Kidney epithelial cell (primary cell): ENCODE data around the gene ACSS2. TPM values are rescaled to one million over a fixed set of nuclear protein-coding genes. Genes with fewer than 3 reads are reported as not detected.

Experiments used
- DNase-seq: peaks from one replicate; pipeline ENCODE4 v3.0.0-alpha.2; 2010; ENCODE audit warnings: low read depth
- H3K27me3 ChIP-seq: 2 replicates; pipeline ENCODE4 v1.6.0; 2011; ENCODE audit warnings: low read length; ENCODE audit not compliant: control insufficient read depth, insufficient read depth
- H3K36me3 ChIP-seq: 2 replicates; pipeline ENCODE4 v1.5.1; 2011; ENCODE audit warnings: low read length; ENCODE audit not compliant: control insufficient read depth, insufficient read depth
- H3K4me3 ChIP-seq: 2 replicates; pipeline ENCODE4 v1.5.1; 2011; ENCODE audit warnings: low read depth, mild to moderate bottlenecking, control low read depth, low read length
- total RNA-seq: library from RNA; depleted of rRNA; stranded (reverse); fragments of >200 nt; gene quantifications from 2 replicates; pipeline ENCODE4 v1.2.3, GENCODE V29; 2015
- TF ChIP-seq, protein P1 (sequence below): IDR thresholded peaks from 2 replicates; pipeline ENCODE4 v1.5.1; 2011; ENCODE audit warnings: mild to moderate bottlenecking, moderate library complexity, low read length, control low read depth, inconsistent platforms; ENCODE audit not compliant: insufficient read depth, poor library complexity, severe bottlenecking

Gene ACSS2
- total RNA-seq, 1 donor from 2014 or later, result 29.2 TPM

GRCh38 chr20:34843421-34843820 is 33.0 kb upstream of the ACSS2 start:
- H3K4me3 ChIP-seq, result no peak overlapping the region
- TF ChIP-seq, protein P1, sequence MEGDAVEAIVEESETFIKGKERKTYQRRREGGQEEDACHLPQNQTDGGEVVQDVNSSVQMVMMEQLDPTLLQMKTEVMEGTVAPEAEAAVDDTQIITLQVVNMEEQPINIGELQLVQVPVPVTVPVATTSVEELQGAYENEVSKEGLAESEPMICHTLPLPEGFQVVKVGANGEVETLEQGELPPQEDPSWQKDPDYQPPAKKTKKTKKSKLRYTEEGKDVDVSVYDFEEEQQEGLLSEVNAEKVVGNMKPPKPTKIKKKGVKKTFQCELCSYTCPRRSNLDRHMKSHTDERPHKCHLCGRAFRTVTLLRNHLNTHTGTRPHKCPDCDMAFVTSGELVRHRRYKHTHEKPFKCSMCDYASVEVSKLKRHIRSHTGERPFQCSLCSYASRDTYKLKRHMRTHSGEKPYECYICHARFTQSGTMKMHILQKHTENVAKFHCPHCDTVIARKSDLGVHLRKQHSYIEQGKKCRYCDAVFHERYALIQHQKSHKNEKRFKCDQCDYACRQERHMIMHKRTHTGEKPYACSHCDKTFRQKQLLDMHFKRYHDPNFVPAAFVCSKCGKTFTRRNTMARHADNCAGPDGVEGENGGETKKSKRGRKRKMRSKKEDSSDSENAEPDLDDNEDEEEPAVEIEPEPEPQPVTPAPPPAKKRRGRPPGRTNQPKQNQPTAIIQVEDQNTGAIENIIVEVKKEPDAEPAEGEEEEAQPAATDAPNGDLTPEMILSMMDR, result no peak
- no peaks in the 10 kb centered on the region for H3K36me3 ChIP-seq

GRCh38 chr20:34848597-34848996 is 27.8 kb upstream of the ACSS2 start:
- H3K36me3 ChIP-seq, result no peaks in the 10 kb centered on the region
- TF ChIP-seq, protein P1, result no peak
- DNase-seq, result no peak
- no peak overlapping the region for H3K4me3 ChIP-seq
- no peaks in the 10 kb centered on the region for H3K27me3 ChIP-seq

More at GRCh38 chr20:34843421-34843820, 33.0 kb upstream of the ACSS2 start:
- DNase-seq, result no peak
- no peaks in the 10 kb centered on the region for H3K27me3 ChIP-seq

GRCh38 chr20:34849778-34850177 is 26.6 kb upstream of the ACSS2 start:
- TF ChIP-seq, protein P1, result no peak
- Histone ChIP-seq H3K4me3 (no peak overlapping the region), H3K36me3 (no peaks in the 10 kb centered on the region), H3K27me3 (no peaks in the 10 kb centered on the region)
- no peak for DNase-seq

DNA sequence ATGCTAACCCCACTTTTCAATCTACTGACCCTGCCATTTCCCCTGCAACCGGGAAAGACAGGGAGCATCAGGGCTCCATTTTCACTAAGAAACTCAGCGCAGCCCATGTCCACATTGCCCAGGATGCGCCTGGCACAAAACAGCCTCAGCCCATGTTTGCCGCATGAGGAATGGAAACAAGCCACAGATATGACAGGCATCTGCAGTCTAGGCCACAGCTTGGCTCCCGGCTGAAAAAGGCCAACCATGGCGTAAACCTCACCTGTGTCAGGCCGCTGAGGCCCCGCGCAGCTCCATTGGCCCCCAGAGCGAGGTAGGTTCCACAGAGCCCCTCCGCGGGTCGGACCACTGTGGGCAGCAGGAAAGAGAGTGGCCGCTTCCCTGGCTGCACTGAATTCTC is 25.4 kb upstream of the ACSS2 start:
- TF ChIP-seq, protein P1, result no peak
- H3K27me3 ChIP-seq, result no peaks in the 10 kb centered on the region
- no peak for DNase-seq
- no peak overlapping the region for H3K4me3 ChIP-seq
- H3K36me3 ChIP-seq, result no peaks in the 10 kb centered on the region

DNA sequence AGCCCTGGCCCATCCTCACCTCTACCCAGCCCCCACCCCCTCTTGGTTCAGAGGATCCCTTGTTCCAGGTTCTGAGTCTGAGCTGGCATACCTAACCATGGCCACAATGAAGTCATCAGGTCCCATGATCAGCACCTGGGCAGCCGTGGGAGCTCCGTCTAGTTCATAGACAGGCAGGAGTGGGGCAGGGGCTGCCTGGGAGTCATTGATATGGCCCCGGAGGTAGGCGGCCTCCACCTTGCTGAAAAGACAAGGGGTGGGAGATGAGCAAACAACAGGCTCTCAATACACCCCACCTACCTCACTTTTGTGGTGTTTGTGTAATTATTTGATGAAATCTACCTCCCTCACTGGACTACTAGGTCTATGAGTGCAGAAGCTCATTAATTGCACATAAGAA is 24.1 kb upstream of the ACSS2 start:
- Histone ChIP-seq H3K27me3 (no peaks in the 10 kb centered on the region), H3K4me3 (no peak overlapping the region), H3K36me3 (no peaks in the 10 kb centered on the region)
- TF ChIP-seq, protein P1, result no peak
- DNase-seq, result no peak

DNA sequence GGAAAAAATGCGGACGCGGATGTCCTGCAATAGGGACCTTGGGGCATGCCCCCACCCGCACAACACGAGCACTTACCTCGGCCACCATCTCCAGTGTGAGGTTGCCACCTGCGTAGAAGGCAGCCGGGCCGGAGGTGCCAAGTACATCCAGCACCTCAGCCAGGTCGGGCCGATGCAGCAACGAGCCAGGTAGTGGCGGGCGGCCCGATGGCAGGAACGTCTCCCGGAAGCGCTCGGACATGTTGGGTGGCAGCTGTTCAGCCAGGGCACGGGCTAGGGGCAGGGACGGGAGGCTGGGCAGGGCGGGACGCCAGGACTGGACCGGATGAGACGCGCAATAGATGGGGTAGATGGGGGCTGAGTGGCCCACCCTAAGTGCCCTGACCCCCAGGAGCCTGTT is 17.0 kb upstream of the ACSS2 start:
- Histone ChIP-seq H3K36me3 (peaks cover 1% of the 10 kb centered on the region), H3K4me3 (no peak overlapping the region), H3K27me3 (no peaks in the 10 kb centered on the region)
- no peak for DNase-seq
- TF ChIP-seq, protein P1, result no peak
